Spleen (tissue), 11 donors: ENCODE results near the gene SPINDOC. TPM values are rescaled to one million over a fixed set of nuclear protein-coding genes. Genes with fewer than 3 reads are reported as not detected.

Experiments used
- DNase-seq: peaks from one replicate; pipeline ENCODE4 v3.0.0-alpha.2; 2020
- H3K27ac ChIP-seq, 8 donors: fragments of 200-600 bp; sonication (generic) in 7 of 8; 1 replicate in 4 of 8; 2 replicates in 4 of 8; pipeline versions ENCODE4 v1.5.0 to v1.8.0; 2016 to 2021; ENCODE audit warnings: inconsistent platforms in 4 of 8, mild to moderate bottlenecking in 4 of 8, moderate library complexity in 1 of 8
- H3K27me3 ChIP-seq, 7 donors: fragments of 200-600 bp; sonication (generic) in 6 of 7; replicated peaks in 1 of 7; 1 replicate in 4 of 7; 2 replicates in 3 of 7; pipeline versions ENCODE4 v1.5.0 to v1.8.0; 2016 to 2021; ENCODE audit warnings: inconsistent platforms in 3 of 7, mild to moderate bottlenecking in 1 of 7
- H3K36me3 ChIP-seq, 6 donors: fragments of 200-600 bp; sonication (generic) in 5 of 6; 1 replicate in 4 of 6; 2 replicates in 2 of 6; pipeline versions ENCODE4 v1.5.0 to v1.8.0; 2016 to 2021; ENCODE audit warnings: inconsistent platforms in 2 of 6
- H3K4me1 ChIP-seq, 6 donors: fragments of 200-600 bp; sonication (generic) in 5 of 6; 1 replicate in 3 of 6; 2 replicates in 3 of 6; pipeline versions ENCODE4 v1.5.0 to v1.8.0; 2016 to 2021; ENCODE audit warnings: inconsistent platforms in 3 of 6
- H3K4me3 ChIP-seq, 8 donors: fragments of 200-600 bp; sonication (generic) in 7 of 8; 1 replicate in 4 of 8; 2 replicates in 4 of 8; pipeline versions ENCODE4 v1.5.0 to v1.8.0; 2016 to 2021; ENCODE audit warnings: inconsistent platforms in 4 of 8, mild to moderate bottlenecking in 4 of 8, moderate library complexity in 2 of 8
- H3K9me3 ChIP-seq, 8 donors: fragments of 200-600 bp; sonication (generic) in 7 of 8; 1 replicate in 4 of 8; 2 replicates in 4 of 8; pipeline versions ENCODE4 v1.5.0 to v1.8.0; 2016 to 2021; ENCODE audit warnings: inconsistent platforms in 4 of 8
- CTCF ChIP-seq, 11 experiments: fragments of 200-600 bp in 7 of 11; fragments of 450-650 bp in 4 of 11; sonication (generic) in 4 of 11; IDR thresholded peaks in 8 of 11; conservative IDR thresholded peaks in 3 of 11; 1 replicate in 7 of 11; 2 replicates in 4 of 11; pipeline versions ENCODE4 v1.4.0 to v1.8.0; 2016 to 2021; ENCODE audit warnings: antibody characterized with exemption in 11 of 11, inconsistent platforms in 4 of 11, mild to moderate bottlenecking in 1 of 11
- POLR2A ChIP-seq, 3 donors: fragments of 450-650 bp; IDR thresholded peaks; one replicate each; pipeline ENCODE4 v1.5.1; 2017; ENCODE audit warnings: antibody characterized with exemption in 3 of 3, mild to moderate bottlenecking in 1 of 3
- POLR2AphosphoS5 ChIP-seq, 3 donors: sonication (generic); formaldehyde crosslinking; IDR thresholded peaks; one replicate each; pipeline ENCODE4 v1.5.1; 2017; ENCODE audit warnings: antibody characterized with exemption in 3 of 3
- WGBS, 5 donors: extraction: QIAGEN DNeasy Blood & Tissue Kit in 3 of 5; methylation state at CpG; one replicate each; pipeline versions ENCODE4 v1.1.5 to v1.1.7; 2013 to 2018; 5-methylcytosine and 5-hydroxymethylcytosine counted together
- intact Hi-C: fragments of 100-400 bp; cut with DNase I; formaldehyde crosslinking; loops from one replicate; pipeline ENCODE4 v1.15.0; 2023; ENCODE audit warnings: low total_unique reads
- polyA plus RNA-seq, 3 donors: library from polyadenylated mRNA; stranded (reverse); fragments of 200-250 nt; gene quantifications; one replicate each; pipeline ENCODE4 v1.2.1, GENCODE V29; 2013
- total RNA-seq, 7 donors: library from RNA; depleted of rRNA in 3 of 7; stranded (reverse); fragments of >200 nt in 3 of 7; fragmentation: NEBNext Ultra II Directional in 4 of 7; extraction: Animal tissue kit (Norgen Biotek cat#: 25700) in 4 of 7; gene quantifications; one replicate each; pipeline versions ENCODE4 v1.1.0 to v1.2.1, GENCODE V29; 2016 to 2021
- donor health status: healthy with polysubstance abuse.
- donor health status: DM: no; HTN: no; CAD: no; lungs with moderate emphysema.
- donor health status: DM: no; HTN: no; CAD: no.
- donor health status: Bipolar disorder and iron deficiency.
- donor health status: healthy.
- donor health status: DM: no; HTN: no; CAD: no.
- donor health status: DM: yes; HTN: yes; CAD: no.

The SPINDOC gene
- total and polyA plus RNA-seq, 10 donors: 5.1 to 16.8 (median 13.3) TPM

DNA sequence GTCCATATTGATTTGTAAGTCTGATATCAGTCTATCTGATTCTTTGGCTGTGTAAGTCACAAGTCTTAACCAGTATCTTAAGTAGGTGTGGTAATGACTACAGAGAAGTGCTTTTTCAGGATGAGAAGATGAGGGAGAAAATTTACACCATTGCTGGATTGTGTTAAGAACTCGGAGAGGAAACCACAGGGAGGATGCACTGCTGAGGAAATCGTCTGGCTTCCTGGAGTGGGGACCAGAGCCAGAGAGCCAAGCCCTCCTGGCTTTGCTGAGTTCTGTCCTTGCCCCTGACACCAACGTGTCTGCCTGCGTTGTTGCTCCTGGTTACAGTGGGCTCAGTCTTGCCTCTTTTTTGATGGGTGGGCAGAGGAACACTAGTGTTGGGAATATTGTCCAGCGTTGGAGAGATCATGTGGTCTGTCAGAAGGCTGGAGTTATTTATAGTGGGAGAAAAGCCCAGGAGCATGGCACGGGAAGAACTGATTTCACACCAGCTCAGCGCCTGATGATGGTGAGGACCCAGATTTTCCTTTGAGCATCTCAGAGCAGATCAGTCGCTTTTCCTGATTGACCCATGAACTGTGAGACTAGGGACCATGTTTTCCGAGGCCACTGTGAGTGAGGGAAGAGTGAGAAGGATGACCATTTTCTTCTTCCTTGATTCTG is 55.3 kb downstream of the SPINDOC start:
- intact Hi-C loops: no loop called here
- peaks cover 0 to 41% (median 0%) of the 10 kb centered on the region in 6 donors for H3K36me3 ChIP-seq
- WGBS, 5 donors: 34 to 44% (median 35%) methylated on average over 9 of the region's 9 CpGs
- no peaks in the 10 kb centered on the region for H3K9me3 ChIP-seq
- no peaks in the 10 kb centered on the region for H3K27me3 ChIP-seq
- no peak for TF ChIP-seq POLR2A (IDR thresholded peaks at IDR 0.05)
- TF ChIP-seq POLR2AphosphoS5 (IDR thresholded peaks at IDR 0.05): peak in 2 of 3 donors; percentile 13 to 19
- H3K4me1 ChIP-seq: peaks cover 53 to 100% (median 97%) of the 10 kb centered on the region in 6 donors
- peak overlapping the region in 7 of 8 donors; percentile 8 to 83 (median 52) for H3K27ac ChIP-seq
- no peak for DNase-seq
- peak overlapping the region in 1 of 8 donors; percentile 45 for H3K4me3 ChIP-seq

GRCh38 chr11:63869171-63869591 is 55.9 kb downstream of the SPINDOC start:
- peaks cover 58 to 100% (median 97%) of the 10 kb centered on the region in 6 donors for H3K4me1 ChIP-seq

GRCh38 chr11:63869683-63870082 is 56.4 kb downstream of the SPINDOC start:
- no peaks in the 10 kb centered on the region for H3K9me3 ChIP-seq
- H3K4me3 ChIP-seq: peak overlapping the region in 1 of 8 donors; percentile 45
- 21 to 37% (median 27%) methylated on average over 8 of the region's 8 CpGs for WGBS, 5 donors
- no peak for TF ChIP-seq CTCF (IDR thresholded peaks at IDR 0.05 in 8 of 11, conservative IDR thresholded peaks at IDR 0.05 in 3 of 11)
- TF ChIP-seq POLR2AphosphoS5 (IDR thresholded peaks at IDR 0.05): peak in 2 of 3 donors; percentile 50 to 87
- intact Hi-C loops: no loop called here
- peaks cover 0 to 37% (median 1%) of the 10 kb centered on the region in 6 donors for H3K36me3 ChIP-seq
- peak overlapping the region in 7 of 8 donors; percentile 31 to 83 (median 60) for H3K27ac ChIP-seq
- DNase-seq: peak; percentile 81
- peaks cover 58 to 100% (median 97%) of the 10 kb centered on the region in 6 donors for H3K4me1 ChIP-seq
- no peaks in the 10 kb centered on the region for H3K27me3 ChIP-seq

More at GRCh38 chr11:63869171-63869591, 55.9 kb downstream of the SPINDOC start:
- no peaks in the 10 kb centered on the region for H3K9me3 ChIP-seq
- peak overlapping the region in 6 of 8 donors; percentile 47 to 83 (median 65) for H3K27ac ChIP-seq
- TF ChIP-seq CTCF (IDR thresholded peaks at IDR 0.05 in 8 of 11, conservative IDR thresholded peaks at IDR 0.05 in 3 of 11) (no peak), POLR2AphosphoS5 (IDR thresholded peaks at IDR 0.05) (peak in 1 of 3 donors; percentile 30)
- 62 to 85% (median 78%) methylated on average over 5 to 7 of the region's 7 CpGs for WGBS, 5 donors
- H3K4me3 ChIP-seq: peak overlapping the region in 1 of 8 donors; percentile 45
- H3K36me3 ChIP-seq: peaks cover 0 to 40% (median 1%) of the 10 kb centered on the region in 6 donors
- no peaks in the 10 kb centered on the region for H3K27me3 ChIP-seq
- intact Hi-C loops: no loop called here
- DNase-seq: no peak

GRCh38 chr11:63870351-63871140 is 57.3 kb downstream of the SPINDOC start:
- Histone ChIP-seq H3K27ac (peak overlapping the region in 6 of 8 donors; percentile 47 to 83 (median 65)), H3K27me3 (no peaks in the 10 kb centered on the region), H3K4me3 (peak overlapping the region in 1 of 8 donors; percentile 45), H3K9me3 (no peaks in the 10 kb centered on the region), H3K4me1 (peaks cover 55 to 100% (median 94%) of the 10 kb centered on the region in 6 donors), H3K36me3 (peaks cover 0 to 38% (median 2%) of the 10 kb centered on the region in 6 donors)
- no peak for TF ChIP-seq POLR2A (IDR thresholded peaks at IDR 0.05)
- TF ChIP-seq CTCF (IDR thresholded peaks at IDR 0.05 in 8 of 11, conservative IDR thresholded peaks at IDR 0.05 in 3 of 11): no peak
- no peak for TF ChIP-seq POLR2AphosphoS5 (IDR thresholded peaks at IDR 0.05)
- 53 to 66% (median 61%) methylated on average over 14 of the region's 14 CpGs for WGBS, 5 donors
- intact Hi-C loops: no loop called here
- DNase-seq: no peak
